ENCODE data around the gene JCAD. TPM values are rescaled to one million over a fixed set of nuclear protein-coding genes. Genes with fewer than 3 reads are reported as not detected.

Gene JCAD
- total and polyA plus RNA-seq, 10 of the 15 experiments (the other 5 are each of a cell fraction or from before 2014, with no cell fraction given), result 0.28 TPM; not detected in 9

- ChIA-PET CTCF (no interaction called here), POLR2A (no interaction called here), RAD21 (ENCODE audit: unreplicated experiment) (no interaction called here), SMC1A (ENCODE audit: uncharacterized antibody, unreplicated experiment) (no interaction called here)
- WGBS (ENCODE audit: insufficient coverage, insufficient replicate concordance, low lambda C conversion rate, missing lambda C conversion rate), result 71% methylated on average over 1 of the region's 1 CpG
- H3K27me3 ChIP-seq (replicated peaks in 1 of 2; ENCODE audit: control insufficient read depth in 2 of 2, insufficient read depth in 2 of 2, low read length in 1 of 2), result peaks cover 5 to 8% of the 10 kb centered on the region in 2 experiments; a peak in 3 of 4 replicates
- no peak overlapping the region for H2AFZ ChIP-seq (ENCODE audit: control insufficient read depth, low read depth, low read length)
- intact Hi-C loops (cut with micrococcal nuclease; ENCODE audit: unreplicated experiment), result no loop called here
- BruUV-seq (replicated peaks), result no TSS peak
- in situ Hi-C loops (cut with MboI), result no loop called here
- no peaks in the 10 kb centered on the region for H3K36me3 ChIP-seq (ENCODE audit: control insufficient read depth in 2 of 2, insufficient read depth in 2 of 2, low read length in 1 of 2)
- no peak overlapping the region for H3K27ac ChIP-seq (ENCODE audit: control insufficient read depth, insufficient read depth)
- H3K4me2 ChIP-seq (ENCODE audit: control insufficient read depth, insufficient read depth), result no peak overlapping the region
- no peak overlapping the region for H3K4me3 ChIP-seq
- no peaks in the 10 kb centered on the region for H3K9me3 ChIP-seq (replicated peaks; ENCODE audit: control insufficient read depth, insufficient read depth, low read length)
- no peak for FAIRE-seq
- TF ChIP-seq NKRF (conservative IDR thresholded peaks at IDR 0.05) (no peak), ZNF622 (IDR thresholded peaks at IDR 0.05) (no peak), SP1 (IDR thresholded peaks at IDR 0.05; ENCODE audit: low read depth, low read length) (no peak), ATF2 (IDR thresholded peaks at IDR 0.05; ENCODE audit: low read length) (no peak), SREBF2 (IDR thresholded peaks at IDR 0.05; ENCODE audit: low read length) (no peak)
- H3K4me1 ChIP-seq (ENCODE audit: control insufficient read depth, insufficient read depth, low read length), result no peaks in the 10 kb centered on the region
- no peak for DNase-seq (ENCODE audit: low read depth, low spot score)
- H4K20me1 ChIP-seq (ENCODE audit: control insufficient read depth, insufficient read depth), result no peaks in the 10 kb centered on the region
- no peak for ATAC-seq
- no peak overlapping the region for H3K9ac ChIP-seq (ENCODE audit: control insufficient read depth, insufficient read depth, low read length)
- no peaks in the 10 kb centered on the region for H3K79me2 ChIP-seq (ENCODE audit: control insufficient read depth, insufficient read depth, low read length)
These were observed 2.7 kb upstream of the JCAD start for GRCh38 chr10:30062090-30062489.

All from GM12878 (cell line).